AG10803 (cell line): ENCODE data around the gene SKP1.
A peak's percentile ranks its signal among the peaks of the same experiment; 100 is the strongest.

Experiments used
- DNase-seq: peaks from one replicate; pipeline ENCODE4 v3.0.0; 2010; ENCODE audit warnings: low read depth
- H3K4me3 ChIP-seq: 2 replicates; pipeline ENCODE4 v1.5.1; 2011; ENCODE audit warnings: mild to moderate bottlenecking, low read length, control low read depth
- CTCF ChIP-seq: conservative IDR thresholded peaks from 2 replicates; pipeline ENCODE4 v1.5.1; 2011; ENCODE audit warnings: mild to moderate bottlenecking, low read length, control low read depth, inconsistent platforms

SKP1 gene

DNA sequence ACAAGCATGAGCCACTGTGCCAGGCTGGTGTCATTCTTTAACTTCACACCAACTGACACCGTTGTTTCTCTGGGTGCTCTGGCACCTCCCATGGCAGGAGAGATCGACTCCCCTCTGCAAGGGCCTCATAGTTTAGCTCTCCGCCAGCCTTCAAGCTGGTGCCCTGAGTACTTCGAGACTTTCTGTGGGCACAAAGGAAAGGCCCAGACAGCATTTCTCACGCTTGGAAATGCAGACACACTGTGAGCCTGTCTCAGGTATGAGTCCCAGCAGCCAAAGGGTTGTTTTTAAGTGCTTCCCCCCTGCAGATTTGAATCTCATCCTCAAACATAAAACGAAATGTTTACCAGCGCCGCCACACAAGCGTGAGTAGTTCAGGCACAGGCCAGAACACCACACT is 73.4 kb downstream of the SKP1 start:
- no peak for TF ChIP-seq CTCF
- H3K4me3 ChIP-seq, result no peak overlapping the region
- DNase-seq, result no peak

- DNase-seq, result no peak
Measured at GRCh38 chr5:134101686-134102439, 74.9 kb downstream of the SKP1 start.

GRCh38 chr5:134100283-134101091 is 76.3 kb downstream of the SKP1 start:
- no peak for DNase-seq
- no peak overlapping the region for H3K4me3 ChIP-seq
- TF ChIP-seq CTCF, result no peak

More at GRCh38 chr5:134101686-134102439, 74.9 kb downstream of the SKP1 start:
- H3K4me3 ChIP-seq, result no peak overlapping the region
- peak; percentile 74 for TF ChIP-seq CTCF

- no peak for TF ChIP-seq CTCF
- H3K4me3 ChIP-seq, result no peak overlapping the region
- no peak for DNase-seq
Measured at GRCh38 chr5:134099939-134100282, 76.8 kb downstream of the SKP1 start.

- no peak for DNase-seq
- H3K4me3 ChIP-seq, result no peak overlapping the region
- TF ChIP-seq CTCF, result no peak
Measured at GRCh38 chr5:134099288-134099872, 77.4 kb downstream of the SKP1 start.
